Naive B cell (primary cell): ENCODE results near the gene CSF1R. TPM values are rescaled to one million over a fixed set of nuclear protein-coding genes. Genes with fewer than 3 reads are reported as not detected.

Source experiments
- ATAC-seq, 2 donors: fragments of 150-1000 bp; cut with Tn5 transposase; 2 replicates each; pipeline ENCODE4 v1.10.0; 2021; ENCODE audit warnings: low read depth in 2 of 2, mild to moderate bottlenecking in 2 of 2, moderate library complexity in 2 of 2
- DNase-seq: peaks from one replicate; pipeline ENCODE4 v3.0.0; 2022
- H3K27ac Mint-ChIP-seq, 6 donors: one replicate each; pipeline ENCODE4 v1.8.0; 2020 to 2022; ENCODE audit warnings: mild to moderate bottlenecking in 6 of 6, mixed read lengths in 6 of 6, moderate library complexity in 5 of 6, inconsistent platforms in 2 of 6
- H3K27me3 Mint-ChIP-seq, 3 donors: one replicate each; pipeline ENCODE4 v1.8.0; 2021 to 2022; ENCODE audit warnings: mixed read lengths in 3 of 3, mild to moderate bottlenecking in 1 of 3
- H3K36me3 Mint-ChIP-seq, 2 donors: one replicate each; pipeline ENCODE4 v1.8.0; 2020 to 2022; ENCODE audit warnings: mixed read lengths in 2 of 2, inconsistent platforms in 1 of 2, mild to moderate bottlenecking in 1 of 2
- H3K4me1 Mint-ChIP-seq, 3 donors: one replicate each; pipeline ENCODE4 v1.8.0; 2020 to 2022; ENCODE audit warnings: mixed read lengths in 3 of 3, inconsistent platforms in 1 of 3, mild to moderate bottlenecking in 1 of 3, moderate library complexity in 1 of 3
- H3K4me3 Mint-ChIP-seq, 8 donors: one replicate each; pipeline ENCODE4 v1.8.0; 2020 to 2022; ENCODE audit warnings: mild to moderate bottlenecking in 8 of 8, mixed read lengths in 8 of 8, moderate library complexity in 8 of 8, inconsistent platforms in 2 of 8
- H3K9me3 Mint-ChIP-seq, 7 donors: one replicate each; pipeline ENCODE4 v1.8.0; 2020 to 2022; ENCODE audit warnings: mixed read lengths in 7 of 7, mild to moderate bottlenecking in 5 of 7, inconsistent platforms in 2 of 7, moderate library complexity in 1 of 7
- polyA plus RNA-seq, 6 donors: library from polyadenylated mRNA; unstranded; fragments of 300-500 nt; fragmentation: Illumina TruSeq; gene quantifications; one replicate each; pipeline ENCODE4 v1.2.3, GENCODE V29; 2021; ENCODE audit warnings: low read depth in 6 of 6

Gene CSF1R
- polyA plus RNA-seq, 6 donors from 2014 or later, result 0.20 to 1.5 (median 0.96) TPM

DNA sequence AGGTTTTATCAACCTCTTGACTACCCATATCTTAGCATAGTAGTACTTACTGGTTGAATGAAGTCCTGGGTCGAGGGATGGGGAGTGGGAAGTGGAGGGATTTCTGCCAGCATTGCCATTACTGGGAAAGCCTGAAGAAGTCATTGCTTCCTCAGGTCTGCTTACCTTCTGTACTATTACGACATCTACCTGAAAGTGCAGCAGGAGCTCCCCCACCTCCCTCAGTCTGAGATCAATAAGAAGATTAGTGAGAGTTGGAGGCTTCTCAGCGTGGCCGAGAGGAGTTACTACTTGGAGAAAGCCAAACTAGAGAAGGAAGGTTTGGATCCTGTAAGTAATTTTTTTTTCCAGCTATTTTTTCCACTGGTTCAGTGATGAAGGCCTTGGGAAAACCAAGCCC lies 80.0 kb downstream of the CSF1R start:
- Mint-ChIP-seq H3K9me3 (no peaks in the 10 kb centered on the region), H3K4me3 (no peak overlapping the region), H3K36me3 (peaks cover 15 to 30% of the 10 kb centered on the region in 2 donors), H3K4me1 (peaks cover 8 to 20% (median 14%) of the 10 kb centered on the region in 3 donors), H3K27ac (no peak overlapping the region), H3K27me3 (no peaks in the 10 kb centered on the region)
- ATAC-seq, result no peak
- no peak for DNase-seq

Other genes starting within 250 kb of the CSF1R start
- not detected for gene PDE6A, start 141.8 kb downstream of the CSF1R start, polyA plus RNA-seq
- 1 to 10 TPM; 1.4 to 4.1 (median 2.6) TPM for gene SLC26A2, start 125.8 kb downstream of the CSF1R start, polyA plus RNA-seq
- gene TIGD6, start 85.9 kb downstream of the CSF1R start, polyA plus RNA-seq, result 1 to 10 TPM; 3.4 to 6.4 (median 4.0) TPM
- 10 to 100 TPM in 1 of 6 donors, 1 to 10 TPM in 5; 3.8 to 16.7 (median 9.0) TPM for gene HMGXB3, start 85.8 kb downstream of the CSF1R start, polyA plus RNA-seq
- 1 to 10 TPM in 3 of 6 donors, under 1 TPM in 2, not detected in 1; 0.09 to 1.8 (median 1.1) TPM for gene PDGFRB, start 69.3 kb upstream of the CSF1R start, polyA plus RNA-seq
- gene CDX1, start 80.2 kb upstream of the CSF1R start, polyA plus RNA-seq, result not detected
- not detected for gene SLC6A7, start 103.5 kb upstream of the CSF1R start, polyA plus RNA-seq
- gene CAMK2A, start 203.2 kb upstream of the CSF1R start, polyA plus RNA-seq, result not detected
- not detected for gene ARSI, start 216.4 kb upstream of the CSF1R start, polyA plus RNA-seq